Esophagus squamous epithelium (tissue), 5 donors: ENCODE measurements around the gene CYP26B1. TPM values are rescaled to one million over a fixed set of nuclear protein-coding genes. Genes with fewer than 3 reads are reported as not detected.

Experiments
- DNase-seq: peaks from one replicate; lab custom pipeline; 2025; lab: John Stamatoyannopoulos, UW
- H3K27ac ChIP-seq, 4 donors: fragments of 200-600 bp; sonication (generic); one replicate each; pipeline ENCODE4 v1.5.1; 2016 to 2019; ENCODE audit warnings: mild to moderate bottlenecking in 1 of 4
- H3K27me3 ChIP-seq, 4 donors: fragments of 200-600 bp; sonication (generic); 1 replicate in 3 of 4; 2 replicates in 1 of 4; pipeline versions ENCODE4 v1.5.1 to v1.6.0; 2017 to 2021; ENCODE audit warnings: antibody characterized with exemption in 1 of 4
- H3K36me3 ChIP-seq, 3 donors: fragments of 200-600 bp; sonication (generic); one replicate each; pipeline ENCODE4 v1.5.1; 2016 to 2019
- H3K4me1 ChIP-seq, 3 donors: fragments of 200-600 bp; sonication (generic); one replicate each; pipeline ENCODE4 v1.5.1; 2017 to 2019
- H3K4me3 ChIP-seq, 4 donors: fragments of 200-600 bp; sonication (generic); 1 replicate in 3 of 4; 2 replicates in 1 of 4; pipeline ENCODE4 v1.5.1; 2016 to 2019; ENCODE audit warnings: mild to moderate bottlenecking in 2 of 4, moderate library complexity in 1 of 4
- H3K9me3 ChIP-seq, 3 donors: fragments of 200-600 bp; sonication (generic); one replicate each; pipeline ENCODE4 v1.5.1; 2016 to 2019
- CTCF ChIP-seq, 6 experiments: fragments of 450-650 bp in 4 of 6; fragments of 200-600 bp in 2 of 6; sonication (generic) in 2 of 6; IDR thresholded peaks; one replicate each; pipeline ENCODE4 v1.5.1; 2016 to 2019; ENCODE audit warnings: antibody characterized with exemption in 6 of 6, mild to moderate bottlenecking in 4 of 6, moderate library complexity in 4 of 6
- POLR2A ChIP-seq, 4 donors: fragments of 450-650 bp; IDR thresholded peaks; one replicate each; pipeline ENCODE4 v1.6.1; 2017; ENCODE audit warnings: antibody characterized with exemption in 4 of 4, mild to moderate bottlenecking in 4 of 4, moderate library complexity in 3 of 4
- WGBS, 2 donors: methylation state at CpG; one replicate each; pipeline ENCODE4 v1.1.5; 2018; 5-methylcytosine and 5-hydroxymethylcytosine counted together
- intact Hi-C: fragments of 100-400 bp; cut with DNase I; formaldehyde crosslinking; loops from one replicate; pipeline ENCODE4 v1.15.0; 2022
- total RNA-seq, 4 donors: library from RNA; depleted of rRNA; stranded (reverse); fragments of >200 nt; gene quantifications; one replicate each; pipeline ENCODE4 v1.1.0, GENCODE V29; 2016
- donor health status: DM: yes; HTN: yes; CAD: no.

CYP26B1 gene
- total RNA-seq, 4 donors from 2014 or later: 0.62 to 6.7 (median 1.3) TPM

- TF ChIP-seq CTCF (IDR thresholded peaks at IDR 0.05): no peak
- no peak for TF ChIP-seq POLR2A (IDR thresholded peaks at IDR 0.05)
- no peak for DNase-seq
- intact Hi-C loops: loop anchor here (5.0 kb wide), 2 partner anchors 232 to 607 kb away; no protein-coding TSS in a partner anchor
- WGBS, 2 donors: 84 to 91% methylated on average over 5 of the region's 5 CpGs
- Histone ChIP-seq H3K27me3 (peaks cover 0 to 82% (median 0%) of the 10 kb centered on the region in 4 donors), H3K9me3 (no peaks in the 10 kb centered on the region), H3K4me1 (peaks cover 0 to 26% (median 12%) of the 10 kb centered on the region in 3 donors), H3K36me3 (no peaks in the 10 kb centered on the region), H3K27ac (no peak overlapping the region), H3K4me3 (no peak overlapping the region)
Measured at GRCh38 chr2:72153924-72154323, 6.3 kb upstream of the CYP26B1 start.

- DNase-seq: no peak
- TF ChIP-seq POLR2A (IDR thresholded peaks at IDR 0.05) (no peak), CTCF (IDR thresholded peaks at IDR 0.05) (no peak)
- peaks cover 0 to 28% (median 12%) of the 10 kb centered on the region in 3 donors for H3K4me1 ChIP-seq
- H3K27me3 ChIP-seq: peaks cover 0 to 82% (median 0%) of the 10 kb centered on the region in 4 donors
- no peaks in the 10 kb centered on the region for H3K36me3 ChIP-seq
- no peak overlapping the region for H3K4me3 ChIP-seq
- no peak overlapping the region for H3K27ac ChIP-seq
- 68 to 84% methylated on average over 5 to 9 of the region's 18 CpGs for WGBS, 2 donors
- H3K9me3 ChIP-seq: no peaks in the 10 kb centered on the region
- intact Hi-C loops: loop anchor here (5.0 kb wide), 2 partner anchors 231 to 606 kb away; no protein-coding TSS in a partner anchor
Measured at GRCh38 chr2:72153026-72153791, 5.5 kb upstream of the CYP26B1 start.

GRCh38 chr2:72150861-72151356, 3.2 kb upstream of the CYP26B1 start:
- peaks cover 2 to 89% (median 16%) of the 10 kb centered on the region in 4 donors for H3K27me3 ChIP-seq
- DNase-seq: no peak
- no peak overlapping the region for H3K4me3 ChIP-seq
- H3K36me3 ChIP-seq: no peaks in the 10 kb centered on the region
- no peaks in the 10 kb centered on the region for H3K9me3 ChIP-seq
- H3K27ac ChIP-seq: no peak overlapping the region
- TF ChIP-seq POLR2A (IDR thresholded peaks at IDR 0.05) (no peak), CTCF (IDR thresholded peaks at IDR 0.05) (no peak)
- 83% methylated on average over 2 of the region's 2 CpGs; no CpG with 5 or more reads in 1 of the 2 donors for WGBS, 2 donors
- peaks cover 18 to 52% (median 34%) of the 10 kb centered on the region in 3 donors for H3K4me1 ChIP-seq
- intact Hi-C loops: loop anchor here (5.0 kb wide), 2 partner anchors 229 to 604 kb away; no protein-coding TSS in a partner anchor

- H3K4me1 ChIP-seq: peaks cover 24 to 57% (median 40%) of the 10 kb centered on the region in 3 donors
- peak overlapping the region in 3 of 4 donors; percentile 40 to 64 (median 50) for H3K4me3 ChIP-seq
- no peaks in the 10 kb centered on the region for H3K9me3 ChIP-seq
- 0 to 3% methylated on average over 4 to 26 of the region's 28 CpGs for WGBS, 2 donors
- no peaks in the 10 kb centered on the region for H3K36me3 ChIP-seq
- peaks cover 4 to 89% (median 19%) of the 10 kb centered on the region in 4 donors for H3K27me3 ChIP-seq
- peak; percentile 65 to 95 (median 86) for TF ChIP-seq CTCF (IDR thresholded peaks at IDR 0.05)
- TF ChIP-seq POLR2A (IDR thresholded peaks at IDR 0.05): no peak
- DNase-seq: no peak
- H3K27ac ChIP-seq: peak overlapping the region in 1 of 4 donors; percentile 63
- intact Hi-C loops: loop anchor here (5.0 kb wide), 2 partner anchors 228 to 603 kb away; no protein-coding TSS in a partner anchor
Measured at GRCh38 chr2:72150157-72150860, 2.6 kb upstream of the CYP26B1 start.
